ENCODE measurements around the gene CLDN5.

The CLDN5 gene

DNA sequence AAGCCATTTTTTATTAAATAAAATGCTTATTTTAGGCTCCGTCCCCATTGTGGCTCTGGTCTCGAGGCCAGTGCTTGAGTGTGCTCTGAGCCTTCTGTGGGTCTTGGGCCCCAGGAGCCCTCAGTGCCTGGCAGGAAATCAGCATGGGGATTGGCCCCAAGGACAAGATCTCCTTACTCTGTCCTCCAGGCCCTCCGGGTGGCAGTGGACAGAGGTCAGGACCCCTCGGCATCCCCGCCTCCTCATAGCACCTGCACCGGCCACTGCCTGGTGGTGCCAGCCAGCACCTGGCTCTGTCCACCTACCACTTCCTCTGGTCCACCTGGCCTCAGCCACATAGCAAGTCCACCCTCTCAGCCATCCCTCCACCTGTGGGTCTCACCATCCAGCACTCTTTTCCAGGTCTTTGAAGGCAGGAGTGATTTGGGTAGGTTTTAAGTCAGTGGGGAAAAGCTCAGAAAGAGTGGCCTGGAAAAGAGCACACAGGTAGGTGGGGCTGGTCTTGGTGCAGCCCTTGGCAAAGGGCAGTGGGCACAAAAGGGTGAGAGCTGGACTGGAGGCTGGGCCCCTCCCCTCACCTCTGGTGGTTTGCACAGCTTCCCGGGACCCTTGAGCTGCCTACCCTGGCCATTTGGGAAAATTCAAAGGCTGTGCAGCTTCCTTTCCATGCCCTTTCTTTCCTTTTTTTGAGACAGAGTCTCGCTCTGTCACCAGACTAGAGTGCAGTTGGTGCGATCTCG lies 3.5 kb downstream of the CLDN5 start:
- no peak for FAIRE-seq

DNA sequence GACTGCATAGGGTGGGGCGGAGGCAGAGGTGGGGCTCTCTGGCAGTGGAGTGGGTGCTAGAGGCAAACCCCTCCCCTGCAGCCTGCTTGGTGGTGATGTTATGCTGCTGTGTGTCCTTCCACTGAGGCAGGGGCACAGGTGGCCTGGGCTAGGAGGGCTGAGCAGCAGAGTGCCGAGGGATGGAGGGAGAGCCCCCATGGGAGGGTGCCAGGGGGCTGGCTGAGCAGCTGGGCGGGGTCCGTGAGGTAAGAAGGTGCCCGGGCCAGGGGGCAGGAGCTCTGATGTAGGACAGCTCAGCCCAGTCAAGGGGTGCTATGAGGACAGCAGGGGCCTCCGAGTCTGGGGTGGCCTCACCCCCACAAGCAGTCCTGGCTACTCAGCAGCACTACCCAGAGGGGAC lies 4.2 kb downstream of the CLDN5 start:
- FAIRE-seq, result no peak

DNA sequence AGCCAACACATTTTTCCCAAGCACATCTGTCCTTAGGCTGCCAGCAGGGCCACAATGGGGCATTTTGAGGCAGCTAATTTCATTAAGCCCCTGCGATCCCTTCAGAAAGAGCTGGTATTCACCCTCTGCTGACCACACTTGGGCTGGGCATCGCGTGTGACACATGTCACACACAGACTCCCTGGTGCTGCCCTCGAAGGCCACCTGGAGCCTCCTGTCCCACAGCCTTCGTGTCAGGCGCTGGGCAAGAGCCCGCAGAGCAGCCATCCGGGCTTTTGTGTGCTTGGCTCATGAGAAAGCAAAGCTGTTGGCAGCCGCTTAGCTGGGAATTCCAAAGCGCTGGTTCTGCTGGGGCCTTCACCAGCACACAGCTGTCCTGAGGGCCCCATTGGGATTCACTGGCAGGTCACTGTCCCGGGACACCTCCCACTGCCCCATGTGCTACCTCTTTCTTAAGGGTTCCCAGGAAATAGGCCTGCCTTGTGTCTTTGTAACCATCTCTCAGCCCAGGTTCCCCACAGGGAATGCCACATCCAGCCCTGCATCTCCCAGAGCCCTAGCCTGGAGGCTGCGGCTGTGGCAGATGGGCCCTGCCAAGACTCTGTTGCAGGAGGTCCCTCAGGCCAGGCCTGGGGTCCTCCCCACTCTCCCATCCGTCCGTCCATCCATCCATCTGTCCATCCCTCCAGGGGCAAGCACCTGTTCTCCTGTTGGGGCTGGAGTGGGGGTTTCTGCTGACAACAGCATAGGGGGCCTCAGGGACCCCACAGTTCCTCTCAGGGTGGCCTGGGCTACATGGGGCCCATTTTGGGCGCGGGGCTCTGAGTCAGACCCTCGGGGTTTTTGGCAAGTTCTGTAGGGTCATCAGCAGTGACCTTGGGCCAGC lies 4.9 kb downstream of the CLDN5 start:
- FAIRE-seq, result no peak

DNA sequence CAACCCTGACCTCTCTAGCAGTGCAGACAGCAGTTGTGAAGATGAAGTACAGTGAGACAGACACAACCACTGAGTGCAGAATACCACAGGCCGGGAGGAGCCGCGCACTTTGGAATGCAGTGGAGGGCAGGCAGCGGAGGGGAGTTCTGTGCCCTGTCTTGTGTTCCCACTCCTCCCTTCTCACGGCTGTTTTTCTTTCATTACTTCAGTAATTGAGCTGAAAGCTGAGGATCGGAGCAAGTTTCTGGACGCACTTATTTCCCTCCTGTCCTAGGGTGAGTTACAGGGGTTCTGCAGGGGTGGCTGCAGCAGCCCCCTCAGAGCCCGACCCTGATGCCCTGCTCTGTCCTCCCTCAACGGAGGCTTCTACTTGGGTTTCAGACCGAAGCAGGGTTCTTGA lies 5.6 kb downstream of the CLDN5 start:
- FAIRE-seq, result no peak

DNA sequence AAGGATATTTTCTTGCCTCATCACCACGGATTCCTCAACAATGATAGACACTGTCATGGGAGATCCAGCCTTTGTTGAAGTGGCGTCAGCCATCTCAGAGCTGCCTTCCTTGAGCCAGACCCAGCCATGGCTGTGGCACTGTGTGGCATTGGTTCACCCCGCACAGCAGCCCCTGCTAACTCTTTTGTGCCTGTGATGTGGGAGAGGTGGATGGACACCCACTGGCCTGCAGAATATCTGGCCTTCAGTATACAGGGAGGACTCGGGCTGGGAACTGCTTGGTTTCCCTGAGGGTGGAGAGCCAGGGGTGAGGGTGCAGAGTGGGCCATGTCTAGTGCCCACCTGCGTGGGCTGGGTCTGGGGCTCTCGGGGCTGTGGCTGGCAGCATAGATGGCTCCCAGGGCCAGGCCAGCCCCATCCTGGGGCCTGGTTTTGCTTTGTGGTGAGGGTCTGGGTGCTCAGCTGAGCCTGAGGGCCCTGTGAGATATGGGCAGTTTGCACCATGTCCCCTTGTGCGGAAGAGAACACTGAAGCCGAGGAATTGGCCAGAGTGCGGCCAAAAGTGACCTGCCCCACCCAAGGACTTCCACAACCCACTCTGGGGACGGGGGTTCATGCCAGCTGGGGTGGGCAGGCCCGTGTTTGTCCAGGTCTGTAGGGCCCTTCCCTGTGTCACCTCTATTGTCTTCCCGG lies 6.1 kb downstream of the CLDN5 start:
- no peak for FAIRE-seq

DNA sequence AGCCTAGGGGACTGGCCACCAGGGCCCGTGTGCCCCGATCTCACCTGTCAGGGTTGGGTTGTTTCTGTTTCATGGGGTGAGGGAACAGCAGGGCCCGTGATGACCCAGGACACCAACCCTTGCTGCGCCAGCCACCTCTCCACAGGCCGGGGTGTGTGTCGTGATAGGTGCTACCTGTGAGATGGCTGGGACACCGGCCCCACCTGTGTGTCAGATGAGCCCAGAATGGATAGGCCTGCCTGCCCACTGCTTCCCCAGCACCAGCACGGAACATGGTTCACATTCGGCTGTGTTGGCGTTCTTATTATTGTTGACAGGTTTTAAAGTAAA lies 7.1 kb downstream of the CLDN5 start:
- no peak for FAIRE-seq

DNA sequence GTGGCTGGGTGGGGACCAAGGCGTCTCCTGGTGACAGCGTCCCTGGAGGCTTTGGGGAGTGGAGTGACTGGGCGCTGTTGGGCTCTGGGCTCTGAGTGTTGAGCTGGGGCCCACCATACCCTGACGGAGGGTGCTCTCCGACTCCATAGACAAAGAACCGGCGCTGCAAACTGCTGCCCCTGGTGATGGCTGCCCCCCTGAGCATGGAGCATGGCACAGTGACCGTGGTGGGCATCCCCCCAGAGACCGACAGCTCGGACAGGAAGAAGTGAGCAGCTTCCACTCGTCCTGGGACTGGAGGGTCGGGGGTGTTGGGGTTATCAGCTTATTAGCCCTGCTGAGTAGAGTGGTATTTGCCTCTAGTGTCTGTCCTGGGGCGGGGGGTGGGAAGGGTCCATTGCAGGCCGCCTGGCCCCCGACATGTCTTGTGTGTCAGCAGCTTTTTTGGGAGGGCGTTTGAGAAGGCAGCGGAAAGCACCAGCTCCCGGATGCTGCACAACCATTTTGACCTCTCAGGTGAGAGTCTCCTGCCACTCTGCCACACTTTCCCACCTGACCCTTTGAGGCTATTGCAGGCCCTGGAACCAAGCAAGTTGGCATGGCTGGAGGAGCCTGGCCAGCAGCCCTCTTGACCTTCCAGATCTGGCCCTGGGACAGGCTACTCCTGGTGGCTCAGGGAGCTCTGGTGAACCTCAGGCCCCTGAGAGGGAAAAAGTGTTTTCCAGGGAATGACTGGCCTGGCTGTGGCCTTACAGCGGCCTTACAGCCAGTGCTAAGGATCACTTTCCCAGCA lies 7.6 kb downstream of the CLDN5 start:
- no peak for FAIRE-seq

DNA sequence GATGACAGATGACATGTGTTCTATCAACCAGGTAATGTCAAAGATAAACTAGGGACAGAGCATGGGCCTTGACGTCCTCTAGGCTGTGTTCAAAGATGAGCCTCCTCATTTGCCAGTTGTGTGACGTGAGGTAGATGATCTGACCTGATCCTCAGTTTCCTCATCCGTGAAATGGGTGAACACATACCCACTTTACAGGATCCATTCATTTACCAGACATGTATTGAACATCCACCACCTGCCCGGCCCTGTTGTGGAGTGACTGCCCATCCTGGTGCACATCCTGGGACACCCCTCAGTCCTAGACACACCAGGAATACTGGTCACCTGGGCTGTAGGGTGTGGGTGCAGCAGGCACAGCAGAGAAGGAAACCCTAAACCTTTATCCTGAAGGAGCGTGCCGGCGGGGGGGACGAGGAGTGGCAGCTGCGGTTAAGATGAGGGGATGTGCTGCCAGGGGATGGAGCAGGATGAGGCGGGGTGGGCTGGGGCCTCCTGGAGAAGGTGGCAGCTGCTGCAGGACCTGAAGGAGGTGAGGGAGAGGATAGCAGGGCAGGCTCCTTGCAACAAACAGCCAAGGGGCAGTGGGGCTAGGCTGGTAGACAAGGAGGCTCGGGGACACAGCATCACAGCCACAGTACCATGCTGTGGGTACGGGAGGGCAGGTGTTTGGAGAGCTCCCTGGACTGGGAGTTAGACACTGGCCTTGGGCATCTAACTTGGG lies 8.4 kb downstream of the CLDN5 start:
- no peak for FAIRE-seq

DNA sequence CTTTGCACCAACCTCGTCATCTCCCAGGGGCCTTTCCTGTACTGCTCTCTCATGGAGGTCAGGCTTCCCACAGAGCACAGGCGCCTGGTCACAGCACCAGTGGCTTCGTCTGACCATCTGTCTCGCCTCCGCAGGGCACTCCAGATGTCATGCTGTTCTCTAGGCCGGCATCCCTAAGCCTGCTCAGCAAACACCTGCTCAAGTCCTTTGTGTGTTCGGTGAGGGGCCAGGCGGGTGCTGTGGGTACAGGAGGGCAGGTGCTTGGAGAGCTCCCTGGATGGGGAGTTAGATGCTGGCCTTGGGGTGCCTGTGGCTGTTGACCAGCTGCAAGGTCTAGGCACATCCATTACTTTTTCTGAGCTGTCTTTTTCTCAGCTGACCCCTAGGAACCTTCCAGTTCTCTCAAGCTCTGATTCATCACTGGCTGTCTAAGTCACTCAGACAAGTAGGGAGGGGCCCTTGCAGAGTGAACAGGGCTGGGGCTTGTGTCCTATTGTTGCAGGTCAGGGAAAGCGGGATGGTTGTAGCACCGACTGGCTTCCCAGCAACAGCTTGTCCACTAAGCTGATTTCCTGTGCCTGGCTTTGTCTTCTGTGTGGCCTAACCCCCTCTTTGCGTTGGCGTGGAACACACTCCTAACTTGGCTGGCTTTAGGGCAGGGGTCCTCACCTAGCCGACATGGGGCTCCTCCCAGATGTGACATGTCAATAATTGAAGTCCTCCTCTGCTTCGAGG lies 9.2 kb downstream of the CLDN5 start:
- FAIRE-seq, result no peak

DNA sequence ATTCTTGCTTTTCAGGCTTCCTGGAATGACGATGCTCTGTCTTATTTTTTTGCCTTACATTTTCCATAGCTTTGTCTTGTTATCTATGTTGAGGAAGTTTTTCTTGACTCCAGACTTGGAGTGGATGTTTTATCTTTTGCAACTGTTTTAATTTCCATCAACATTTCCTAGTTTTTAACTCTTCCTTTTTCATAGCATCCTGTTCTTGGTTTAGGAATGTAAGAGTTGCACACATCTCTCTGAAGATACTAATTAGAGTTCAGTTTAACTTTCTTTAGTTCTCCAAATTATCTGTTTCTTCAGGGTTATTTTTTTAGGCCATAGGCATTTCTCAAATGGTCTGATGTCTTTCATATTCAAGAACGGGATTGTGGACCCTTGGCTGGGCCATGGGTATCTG lies 10.4 kb downstream of the CLDN5 start:
- no peak for FAIRE-seq

DNA sequence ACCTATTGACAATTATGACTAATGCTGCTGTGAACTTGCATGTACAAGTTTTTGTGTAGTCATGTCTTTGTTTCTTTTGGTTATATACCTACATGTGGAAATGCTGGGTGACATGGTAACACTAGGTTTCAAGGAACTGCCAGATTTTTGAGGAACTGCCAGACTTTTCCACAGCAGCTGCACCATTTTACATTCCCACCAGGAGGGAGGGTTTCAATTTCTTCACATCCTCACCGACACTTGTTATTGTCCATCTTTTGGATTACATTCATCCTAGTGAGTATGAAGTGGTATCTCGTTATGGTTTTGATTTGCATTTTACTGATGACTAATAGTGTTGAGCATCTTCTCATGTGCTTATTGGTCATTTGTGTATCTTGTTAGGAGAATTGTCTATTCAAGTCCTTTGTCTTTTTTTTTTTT lies 13.3 kb downstream of the CLDN5 start:
- no peak for FAIRE-seq

DNA sequence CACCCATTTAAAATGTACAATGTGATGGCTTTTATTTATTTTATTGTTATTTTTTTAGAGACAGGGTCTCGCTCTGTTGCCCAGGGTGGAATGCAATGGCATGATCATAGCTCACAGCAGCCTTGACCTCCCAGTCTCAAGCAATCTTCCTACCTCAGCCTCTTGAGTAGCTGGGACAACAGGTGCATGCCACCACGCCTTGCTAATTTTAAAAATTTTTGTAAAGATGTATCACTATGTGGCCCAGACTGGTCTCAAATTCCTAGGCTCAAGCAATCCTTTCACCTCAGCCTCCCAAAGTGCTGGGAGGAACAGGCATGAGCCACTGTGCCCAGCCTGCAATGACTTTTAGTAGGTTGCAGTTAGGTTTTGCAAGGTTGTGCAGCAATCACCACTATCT lies 14.3 kb downstream of the CLDN5 start:
- FAIRE-seq, result no peak

DNA sequence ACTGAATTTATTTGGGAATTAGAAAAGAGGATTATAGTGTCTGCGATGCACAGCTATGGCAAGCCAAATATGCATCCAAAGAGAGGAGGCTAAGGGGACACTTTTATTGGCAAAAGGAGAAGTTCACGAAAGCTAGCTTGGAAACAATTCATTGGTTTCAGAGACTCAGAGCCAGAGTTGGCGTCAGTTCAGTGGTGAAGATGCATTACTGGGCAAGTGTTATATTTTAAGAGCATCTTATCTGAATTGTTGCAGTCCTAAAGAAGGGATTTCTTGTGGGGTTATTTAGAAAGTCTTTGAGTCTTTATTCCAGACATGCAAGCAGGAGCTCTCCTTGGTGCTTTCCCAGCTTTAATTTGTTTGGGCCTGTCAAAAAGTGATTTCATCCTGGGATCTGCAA lies 15.0 kb downstream of the CLDN5 start:
- no peak for FAIRE-seq

DNA sequence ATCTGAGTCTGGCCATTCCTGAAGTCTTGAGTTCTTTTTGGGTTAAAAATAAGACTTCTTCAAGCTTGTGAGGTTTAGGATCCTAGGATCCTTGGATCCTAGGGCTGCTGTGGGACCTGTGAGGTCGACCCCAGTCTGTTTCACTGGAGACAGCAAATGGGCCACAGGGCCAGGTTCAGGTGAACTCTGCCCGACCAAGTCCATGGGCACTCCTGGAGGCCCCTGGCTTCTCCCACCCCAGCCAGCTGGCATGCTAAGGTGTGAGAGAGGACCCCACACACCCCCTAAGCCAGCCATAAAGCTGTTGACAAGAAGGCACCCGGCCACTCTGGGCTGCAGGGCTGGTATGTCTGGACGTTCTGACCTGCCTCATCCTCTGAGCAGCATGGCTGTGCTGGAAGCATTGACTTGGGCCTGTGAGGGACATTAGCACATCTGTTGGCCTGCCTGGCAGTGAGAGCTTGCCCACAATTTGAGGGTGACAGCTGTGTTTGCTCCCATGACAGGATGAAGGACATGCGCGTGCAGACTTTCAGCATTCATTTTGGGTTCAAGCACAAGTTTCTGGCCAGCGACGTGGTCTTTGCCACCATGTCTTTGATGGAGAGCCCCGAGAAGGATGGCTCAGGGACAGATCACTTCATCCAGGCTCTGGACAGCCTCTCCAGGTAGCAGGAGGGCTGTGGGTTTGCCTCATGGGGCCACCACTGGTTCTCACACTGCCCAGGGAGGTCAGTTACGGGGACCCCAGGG lies 16.0 kb downstream of the CLDN5 start:
- no peak for FAIRE-seq

DNA sequence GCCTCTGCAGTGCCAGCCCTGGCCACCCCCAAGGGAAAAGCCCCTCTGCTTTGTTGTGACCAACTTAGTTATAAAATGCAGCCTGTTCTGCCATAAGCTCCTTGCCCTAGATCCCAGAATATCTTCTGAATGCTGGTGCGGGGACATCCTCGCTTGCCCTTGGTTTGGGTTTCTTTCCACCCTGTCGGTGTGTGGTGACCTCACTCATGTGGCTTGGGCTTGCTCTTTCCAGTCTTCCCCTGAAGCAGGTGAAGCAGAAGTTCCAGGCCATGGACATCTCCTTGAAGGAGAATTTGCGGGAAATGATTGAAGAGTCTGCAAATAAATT lies 16.7 kb downstream of the CLDN5 start:
- no peak for FAIRE-seq

DNA sequence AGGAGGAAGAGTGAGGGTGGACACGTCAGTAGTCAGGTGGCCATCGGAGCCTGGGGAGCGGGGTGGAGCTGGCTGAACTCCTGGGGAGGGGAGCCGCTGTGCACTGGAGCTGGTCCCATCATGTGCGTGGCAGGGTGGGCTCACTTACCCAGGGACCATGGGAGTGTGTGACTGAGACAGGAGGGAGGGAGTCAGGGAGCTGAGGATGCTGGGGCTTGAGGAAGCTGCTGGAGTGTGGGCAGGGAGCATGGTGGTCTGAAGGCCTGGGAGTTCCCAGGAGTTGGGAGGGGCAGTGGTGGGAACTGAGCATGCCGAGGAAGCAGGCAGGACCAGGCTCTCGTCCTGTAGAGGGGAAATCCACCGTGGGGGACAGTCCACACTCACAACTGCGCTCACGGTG lies 18.0 kb downstream of the CLDN5 start:
- no peak for FAIRE-seq

DNA sequence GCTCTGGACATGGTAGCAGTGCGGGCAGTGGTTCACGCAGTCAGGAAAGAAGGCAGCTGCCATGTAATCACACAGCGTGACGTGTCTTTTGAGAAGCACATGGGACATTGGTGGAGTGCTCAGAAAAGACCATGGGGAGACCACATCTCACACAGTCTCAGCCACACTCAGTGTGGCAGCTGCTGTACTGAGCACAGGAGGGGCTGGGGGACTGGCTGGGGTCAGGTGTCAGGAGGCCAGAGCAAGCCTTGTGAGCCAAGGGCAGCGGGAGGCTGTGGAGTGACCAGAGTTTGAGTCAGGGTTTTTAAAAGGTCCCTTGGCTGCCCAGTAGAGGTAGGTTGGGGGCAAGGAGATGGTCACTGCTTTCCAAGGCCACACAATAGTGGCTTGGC lies 18.5 kb downstream of the CLDN5 start:
- FAIRE-seq, result no peak

DNA sequence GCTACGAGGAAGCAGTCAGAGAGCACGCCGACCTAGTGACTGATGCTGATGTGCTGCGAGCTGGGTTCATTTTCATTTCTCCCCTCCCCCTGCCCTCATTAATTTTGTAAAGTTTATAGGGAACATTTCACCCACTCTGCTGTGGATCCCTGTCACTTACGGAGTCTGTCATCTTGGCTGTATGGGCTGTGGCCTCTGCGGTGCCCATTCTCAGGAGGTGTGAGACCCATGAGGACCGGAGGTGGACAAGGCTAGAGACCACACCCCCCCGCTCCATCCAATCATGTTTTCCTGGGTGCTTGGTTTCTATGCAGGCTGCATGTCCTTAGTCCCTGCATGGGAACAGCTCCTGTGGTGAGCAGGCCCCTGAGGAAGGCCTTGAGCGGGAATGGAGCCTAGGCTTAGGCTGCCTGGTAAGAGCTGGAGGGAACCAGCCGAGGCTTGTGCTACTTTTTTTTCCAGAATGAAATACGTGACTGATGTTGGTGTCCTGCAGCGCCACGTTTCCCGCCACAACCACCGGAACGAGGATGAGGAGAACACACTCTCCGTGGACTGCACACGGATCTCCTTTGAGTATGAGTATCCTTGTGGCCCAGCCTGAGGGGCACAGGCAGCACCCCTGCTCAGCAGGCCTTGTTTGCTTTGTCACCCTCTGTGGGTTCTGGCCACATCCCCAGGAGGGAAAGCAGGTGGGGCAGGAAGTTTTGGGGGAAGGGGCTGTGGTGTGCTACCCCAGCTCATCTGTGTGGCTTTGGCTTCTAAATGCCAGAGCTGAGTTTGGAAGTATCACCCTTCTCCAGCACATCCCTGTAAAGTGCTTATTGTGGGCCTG lies 19.1 kb downstream of the CLDN5 start:
- FAIRE-seq, result no peak

DNA sequence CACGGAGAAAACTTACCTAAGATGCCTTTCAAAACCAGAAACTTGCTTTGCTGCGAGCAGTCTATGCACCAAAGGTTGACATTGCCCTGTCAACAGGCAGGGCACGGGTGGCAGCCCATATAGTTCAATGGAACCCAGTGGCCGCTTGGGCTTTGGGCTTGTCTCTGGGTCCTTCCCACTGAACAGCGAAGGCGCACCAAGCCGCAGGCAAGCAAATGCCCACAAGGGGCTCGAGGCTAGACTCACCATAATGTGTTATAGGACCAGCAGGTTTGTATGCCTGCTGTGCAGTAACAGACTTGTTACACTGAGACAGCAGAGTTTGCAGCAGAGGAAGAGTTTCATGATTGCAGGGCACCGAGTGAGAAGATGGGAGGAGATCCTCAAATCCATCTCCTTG lies 20.3 kb downstream of the CLDN5 start:
- no peak for FAIRE-seq

DNA sequence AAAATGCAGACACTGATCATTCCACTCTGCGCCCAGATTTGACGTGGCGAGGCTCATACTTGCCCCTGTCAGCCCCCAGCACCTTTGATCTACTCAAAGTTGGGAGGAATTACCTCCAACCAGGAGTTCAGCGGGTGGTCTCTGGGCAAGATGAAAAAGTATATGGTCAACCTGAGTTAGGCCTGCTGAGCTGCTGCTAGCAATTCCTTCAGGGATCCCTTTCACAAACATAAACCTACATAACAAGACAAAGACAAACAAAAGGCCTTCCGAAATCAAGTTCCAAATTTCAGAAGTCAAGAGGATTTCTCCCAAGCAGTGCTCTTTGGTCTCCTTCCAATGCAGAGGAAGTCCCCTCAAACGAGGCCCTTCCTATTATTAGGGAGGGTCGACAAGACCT lies 20.8 kb downstream of the CLDN5 start:
- FAIRE-seq, result no peak

Measured in TTC549 (cell line).